Measurements from ENCODE around the gene GPR135.

- TF ChIP-seq SRF (IDR thresholded peaks at IDR 0.05; ENCODE audit: low read depth) (no peak), POLR2A (IDR thresholded peaks at IDR 0.05; ENCODE audit: borderline replicate concordance, extremely low read depth, insufficient read depth, insufficient read length) (no peak), YY1 (IDR thresholded peaks at IDR 0.05; ENCODE audit: extremely low read depth, insufficient replicate concordance, low read depth, low read length) (no peak), CTCF (IDR thresholded peaks at IDR 0.05 in 2 of 3, conservative IDR thresholded peaks at IDR 0.05 in 1 of 3; ENCODE audit: borderline replicate concordance in 1 of 3, insufficient read depth in 1 of 3, low read depth in 2 of 3, low read length in 2 of 3) (no peak), CBX3 (IDR thresholded peaks at IDR 0.05; ENCODE audit: low read depth) (no peak), ATF3 (IDR thresholded peaks at IDR 0.05) (no peak), EGR1 (IDR thresholded peaks at IDR 0.05; ENCODE audit: low read depth) (no peak), SIN3A (IDR thresholded peaks at IDR 0.05; ENCODE audit: low read depth) (no peak), POLR2AphosphoS5 (IDR thresholded peaks at IDR 0.05; ENCODE audit: low read depth, low read length) (no peak), EZH2 (IDR thresholded peaks at IDR 0.05) (no peak), EZH2phosphoT487 (IDR thresholded peaks at IDR 0.05; ENCODE audit: borderline replicate concordance) (no peak), MAX (IDR thresholded peaks at IDR 0.05) (no peak)
Measured at GRCh38 chr14:59507752-59508103, 42.5 kb upstream of the GPR135 start.
